ENCODE data around the gene PKP2. TPM values are rescaled to one million over a fixed set of nuclear protein-coding genes. Genes with fewer than 3 reads are reported as not detected.
A peak's percentile ranks its signal among the peaks of the same experiment; 100 is the strongest.
"Not testable (repeated sequence)": the region's sequence is repeated elsewhere in the genome, so short reads cannot be mapped to it uniquely, and the experiment has no call there.

Gene PKP2
- total RNA-seq, 3 donors from 2014 or later = 85.0 to 189 (median 147) TPM

GRCh38 chr12:32881107-32881506 is 15.5 kb downstream of the PKP2 start:
- intact Hi-C loops (cut with DNase I, micrococcal nuclease) = no loop called here
- no peak for ATAC-seq
- no peak for DNase-seq
- Histone ChIP-seq H3K9me3 (no peaks in the 10 kb centered on the region), H3K36me3 (ENCODE audit: low read depth) (no peaks in the 10 kb centered on the region), H3K4me3 (no peak overlapping the region), H3K4me1 (ENCODE audit: low read depth) (peaks cover 16% of the 10 kb centered on the region)
- TF ChIP-seq, protein P1, sequence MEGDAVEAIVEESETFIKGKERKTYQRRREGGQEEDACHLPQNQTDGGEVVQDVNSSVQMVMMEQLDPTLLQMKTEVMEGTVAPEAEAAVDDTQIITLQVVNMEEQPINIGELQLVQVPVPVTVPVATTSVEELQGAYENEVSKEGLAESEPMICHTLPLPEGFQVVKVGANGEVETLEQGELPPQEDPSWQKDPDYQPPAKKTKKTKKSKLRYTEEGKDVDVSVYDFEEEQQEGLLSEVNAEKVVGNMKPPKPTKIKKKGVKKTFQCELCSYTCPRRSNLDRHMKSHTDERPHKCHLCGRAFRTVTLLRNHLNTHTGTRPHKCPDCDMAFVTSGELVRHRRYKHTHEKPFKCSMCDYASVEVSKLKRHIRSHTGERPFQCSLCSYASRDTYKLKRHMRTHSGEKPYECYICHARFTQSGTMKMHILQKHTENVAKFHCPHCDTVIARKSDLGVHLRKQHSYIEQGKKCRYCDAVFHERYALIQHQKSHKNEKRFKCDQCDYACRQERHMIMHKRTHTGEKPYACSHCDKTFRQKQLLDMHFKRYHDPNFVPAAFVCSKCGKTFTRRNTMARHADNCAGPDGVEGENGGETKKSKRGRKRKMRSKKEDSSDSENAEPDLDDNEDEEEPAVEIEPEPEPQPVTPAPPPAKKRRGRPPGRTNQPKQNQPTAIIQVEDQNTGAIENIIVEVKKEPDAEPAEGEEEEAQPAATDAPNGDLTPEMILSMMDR (IDR thresholded peaks at IDR 0.05) = no peak

DNA sequence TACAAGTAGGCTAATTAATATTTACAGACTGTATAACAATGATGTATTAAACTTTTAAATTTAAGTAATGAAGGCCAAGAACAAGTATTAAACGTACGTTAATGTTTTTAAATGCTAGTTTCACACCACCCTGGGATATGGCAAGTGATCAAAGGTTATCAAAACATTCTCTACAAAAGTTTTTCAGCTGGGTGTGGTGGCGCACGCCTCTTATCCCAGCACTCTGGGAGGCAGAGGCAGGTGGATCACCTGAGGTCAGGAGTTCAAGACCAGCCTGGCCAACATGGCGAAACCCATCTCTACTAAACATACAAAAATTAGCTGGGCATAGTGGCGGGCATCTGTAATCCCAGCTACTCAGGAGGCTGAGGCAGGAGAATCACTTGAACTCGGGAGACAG is 17.5 kb downstream of the PKP2 start:
- H3K4me1 ChIP-seq (ENCODE audit: low read depth) = peaks cover 32% of the 10 kb centered on the region
- ATAC-seq (peak; percentile 47), DNase-seq (peak in 2 of 3 donors; percentile 29 to 59)
- H3K9me3 ChIP-seq; H3K36me3 ChIP-seq (ENCODE audit: low read depth); intact Hi-C loops (cut with DNase I, micrococcal nuclease); H3K4me3 ChIP-seq: not testable (repeated sequence)

- ATAC-seq = no peak
- Histone ChIP-seq H3K36me3 (ENCODE audit: low read depth) (no peaks in the 10 kb centered on the region), H3K4me1 (ENCODE audit: low read depth) (peaks cover 35% of the 10 kb centered on the region), H3K9me3 (no peaks in the 10 kb centered on the region), H3K4me3 (no peak overlapping the region)
- TF ChIP-seq, protein P1 (IDR thresholded peaks at IDR 0.05) = no peak
- DNase-seq = peak in 1 of 3 donors; percentile 37
- intact Hi-C loops (cut with DNase I, micrococcal nuclease) = no loop called here
Observed at GRCh38 chr12:32877601-32878459, 18.7 kb downstream of the PKP2 start.

DNA sequence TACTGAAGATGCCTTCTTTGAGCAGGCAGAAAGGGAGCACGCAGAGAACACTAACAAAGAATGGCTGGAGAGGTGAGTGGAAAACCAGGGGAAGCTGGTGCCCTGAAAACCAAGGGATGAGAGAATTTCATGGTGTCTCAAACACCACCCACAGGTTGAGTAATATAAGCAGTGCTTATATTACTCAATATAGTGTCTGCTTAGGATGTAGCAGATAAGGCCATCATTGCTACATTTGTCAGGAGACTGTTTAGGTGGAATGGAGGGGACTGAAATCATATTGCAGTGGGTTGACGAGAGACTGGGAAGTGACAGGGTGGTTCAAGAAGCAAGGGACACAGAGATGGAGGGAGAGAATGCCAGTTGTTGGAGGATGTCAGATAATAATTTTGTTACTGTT is 20.6 kb downstream of the PKP2 start:
- intact Hi-C loops (cut with DNase I, micrococcal nuclease) = no loop called here
- H3K36me3 ChIP-seq (ENCODE audit: low read depth) = no peaks in the 10 kb centered on the region
- ATAC-seq = no peak
- TF ChIP-seq, protein P1 (IDR thresholded peaks at IDR 0.05) = no peak
- peaks cover 35% of the 10 kb centered on the region for H3K4me1 ChIP-seq (ENCODE audit: low read depth)
- H3K9me3 ChIP-seq = no peaks in the 10 kb centered on the region
- no peak overlapping the region for H3K4me3 ChIP-seq
- DNase-seq = no peak

- intact Hi-C loops (cut with DNase I, micrococcal nuclease) = no loop called here
- no peak overlapping the region for H3K4me3 ChIP-seq
- ATAC-seq = peak; percentile 48
Observed at GRCh38 chr12:32874975-32875374, 21.6 kb downstream of the PKP2 start.

GRCh38 chr12:32874078-32874477 is 22.5 kb downstream of the PKP2 start:
- ATAC-seq = peak; percentile 78
- no peaks in the 10 kb centered on the region for H3K9me3 ChIP-seq
- H3K4me3 ChIP-seq = no peak overlapping the region
- no peaks in the 10 kb centered on the region for H3K36me3 ChIP-seq (ENCODE audit: low read depth)
- peaks cover 29% of the 10 kb centered on the region for H3K4me1 ChIP-seq (ENCODE audit: low read depth)
- intact Hi-C loops (cut with DNase I, micrococcal nuclease) = no loop called here
- no peak for DNase-seq
- TF ChIP-seq, protein P1 (IDR thresholded peaks at IDR 0.05) = no peak

More at GRCh38 chr12:32874975-32875374, 21.6 kb downstream of the PKP2 start:
- TF ChIP-seq, protein P1 (IDR thresholded peaks at IDR 0.05) = no peak
- Histone ChIP-seq H3K4me1 (ENCODE audit: low read depth) (peaks cover 35% of the 10 kb centered on the region), H3K9me3 (no peaks in the 10 kb centered on the region), H3K36me3 (ENCODE audit: low read depth) (no peaks in the 10 kb centered on the region)
- DNase-seq = no peak

DNA sequence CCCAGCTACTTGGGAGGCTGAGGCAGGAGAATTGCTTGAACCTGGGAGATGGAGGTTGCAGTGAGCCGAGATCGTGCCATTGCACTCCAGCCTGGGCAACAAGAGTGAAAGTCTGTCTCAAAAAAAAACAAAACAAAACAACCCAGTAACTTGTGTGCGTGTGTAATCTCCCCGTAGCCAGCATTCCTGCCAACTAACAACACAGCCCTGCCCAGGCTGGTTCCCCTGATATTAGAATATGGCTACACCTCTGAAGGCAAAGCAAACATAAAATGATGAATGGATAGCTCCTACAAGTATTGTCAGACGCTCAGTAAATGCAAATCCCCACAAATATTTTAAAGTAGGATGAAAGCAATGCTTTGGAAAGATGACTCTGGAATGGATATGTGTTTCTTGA is 24.2 kb downstream of the PKP2 start:
- H3K36me3 ChIP-seq (ENCODE audit: low read depth); intact Hi-C loops (cut with DNase I, micrococcal nuclease); H3K4me3 ChIP-seq; ATAC-seq; H3K9me3 ChIP-seq; DNase-seq: not testable (repeated sequence)
- peaks cover 22% of the 10 kb centered on the region for H3K4me1 ChIP-seq (ENCODE audit: low read depth)

Data from mucosa of descending colon (tissue), 3 donors.